Femur (tissue), 1 donor: ENCODE measurements around the gene MYOZ3.

Source experiments
- DNase-seq: peaks from one replicate; pipeline ENCODE4 v3.0.0-alpha.2; 2017

The MYOZ3 gene

GRCh38 chr5:150706776-150707390 is 45.8 kb downstream of the MYOZ3 start:
- no peak for DNase-seq

- no peak for DNase-seq
Observed at GRCh38 chr5:150710165-150710564, 49.1 kb downstream of the MYOZ3 start.

GRCh38 chr5:150723845-150724244 is 62.8 kb downstream of the MYOZ3 start:
- DNase-seq, result no peak
